Measurements from ENCODE around the gene LRPAP1.

- TF ChIP-seq POLR2A (IDR thresholded peaks at IDR 0.05) (no peak), CTCF (IDR thresholded peaks at IDR 0.05) (no peak), POLR2AphosphoS5 (IDR thresholded peaks at IDR 0.05) (no peak)
Measured at GRCh38 chr4:3498901-3499510, 33.2 kb downstream of the LRPAP1 start.

All from prostate gland (tissue), 2 donors.